ENCODE data around the gene MYOM1.
A peak's percentile ranks its signal among the peaks of the same experiment; 100 is the strongest.

Gene MYOM1

DNA sequence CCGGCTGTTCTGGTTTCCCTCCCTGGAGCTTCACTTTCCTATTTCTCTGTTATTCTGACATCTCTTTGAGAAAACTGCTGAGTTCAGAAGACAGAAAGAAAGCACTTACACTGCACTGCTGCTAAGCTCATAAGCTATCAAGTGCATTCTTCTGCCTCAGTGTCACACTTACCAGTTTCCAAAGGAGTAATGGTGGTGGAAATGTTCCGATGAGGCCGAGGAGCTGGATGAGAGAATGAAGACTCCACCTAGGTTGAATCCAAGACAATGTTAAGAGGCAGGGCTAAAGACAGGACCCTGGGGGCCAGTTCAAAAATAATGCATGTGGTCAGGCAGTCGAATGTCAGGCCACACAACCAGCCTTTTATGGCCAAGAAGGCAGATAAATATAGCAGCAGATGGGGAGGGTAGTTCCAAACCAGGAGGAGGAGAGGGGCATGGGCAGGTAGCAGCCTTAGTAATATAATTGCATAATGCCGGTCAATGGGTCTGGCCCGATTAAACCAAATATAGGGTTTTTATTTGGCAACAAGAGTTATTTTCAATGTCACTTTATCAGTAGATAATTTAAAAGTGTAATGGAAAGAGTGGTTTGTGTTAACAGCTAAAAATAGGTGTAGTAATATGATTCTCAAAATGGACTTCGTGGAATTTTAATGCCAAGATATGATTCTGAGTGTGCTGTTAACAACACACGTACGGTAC, at the start of gene MYOM1:
MYOM1 (minus strand) TSS at position 338 of the 705 bp plus-strand sequence. CDS start 4,745 bp downstream, outside the sequence.
- DNase-seq (ENCODE audit: low read depth in 3 of 3), result no peak

DNA sequence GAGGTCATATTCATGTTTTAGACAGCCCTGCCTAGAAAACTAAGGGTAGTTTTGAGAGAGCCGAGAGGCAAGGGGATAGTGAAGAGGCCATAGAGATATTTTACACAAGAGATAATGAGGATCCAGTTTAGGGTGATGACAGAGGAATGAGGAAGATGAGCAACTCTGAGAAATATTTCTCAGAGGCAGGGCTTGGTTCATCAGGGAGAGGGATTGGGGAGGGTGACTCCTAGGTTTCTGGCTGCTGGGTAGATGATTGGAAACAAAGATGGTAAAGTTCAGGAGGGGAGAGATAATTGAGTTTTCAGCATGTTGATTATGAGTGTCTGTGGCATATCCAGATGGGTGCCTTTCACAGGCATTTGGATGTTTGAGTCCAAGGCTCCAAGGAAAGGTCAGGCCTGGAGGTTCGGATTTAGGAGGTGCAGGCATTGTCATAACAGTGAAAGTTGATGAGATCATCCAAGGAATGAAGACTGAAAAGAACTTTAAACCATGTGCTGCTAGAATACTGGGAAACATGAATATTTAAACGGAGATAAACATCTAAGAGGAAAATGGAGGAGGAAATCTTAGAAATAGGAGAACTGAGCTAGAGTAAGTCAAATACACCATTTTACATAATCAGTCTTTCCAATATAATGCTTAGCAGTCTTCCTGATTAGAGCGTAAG, 49.6 kb upstream of the MYOM1 start:
- DNase-seq (ENCODE audit: low read depth in 3 of 3), result no peak

DNA sequence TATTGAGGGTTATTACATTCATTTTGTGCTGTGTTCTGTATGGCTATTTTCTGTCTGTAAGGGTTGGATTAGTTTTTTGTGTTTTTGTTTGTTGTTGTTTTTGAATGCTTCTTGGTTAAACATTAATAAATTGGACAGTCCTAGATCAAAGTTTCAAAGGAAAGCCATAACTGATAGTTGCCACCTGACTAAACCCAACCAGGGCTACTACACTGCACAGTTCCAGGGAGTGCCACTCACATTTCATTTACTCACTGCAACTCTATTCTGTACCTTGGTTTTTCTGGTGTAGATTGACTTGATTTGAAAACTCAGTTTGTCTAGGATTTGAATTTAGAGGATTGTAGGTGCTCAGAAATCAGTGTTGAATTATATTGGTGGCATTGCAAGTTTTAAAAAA, 48.5 kb upstream of the MYOM1 start:
- no peak for DNase-seq (ENCODE audit: low read depth in 3 of 3)

DNA sequence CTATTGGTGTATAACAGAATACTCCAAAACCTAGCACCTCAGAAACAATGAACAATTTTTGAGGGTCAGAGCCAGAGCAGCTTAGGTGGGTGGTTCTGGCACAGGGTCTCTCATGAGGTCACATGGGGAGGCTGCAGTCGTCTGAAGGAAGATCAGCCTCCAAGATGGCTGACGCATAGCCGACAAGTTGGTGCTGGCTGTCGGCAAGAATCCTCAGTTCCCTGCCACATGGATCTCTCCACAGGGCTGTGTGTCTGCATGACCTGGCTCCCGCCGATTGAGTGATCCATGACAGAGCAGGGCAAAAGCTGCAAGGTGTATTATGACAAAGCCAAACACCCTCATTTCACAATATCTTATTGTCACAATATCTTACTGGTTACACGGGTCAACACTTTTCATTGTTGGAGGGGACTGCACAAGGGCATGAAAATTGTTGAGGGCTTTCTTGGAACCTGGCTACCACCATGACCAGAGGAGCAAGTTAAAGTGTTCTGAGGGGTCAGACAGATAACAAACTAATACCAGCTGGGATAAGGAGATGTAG, 46.4 kb upstream of the MYOM1 start:
- DNase-seq (ENCODE audit: low read depth in 3 of 3), result no peak

DNA sequence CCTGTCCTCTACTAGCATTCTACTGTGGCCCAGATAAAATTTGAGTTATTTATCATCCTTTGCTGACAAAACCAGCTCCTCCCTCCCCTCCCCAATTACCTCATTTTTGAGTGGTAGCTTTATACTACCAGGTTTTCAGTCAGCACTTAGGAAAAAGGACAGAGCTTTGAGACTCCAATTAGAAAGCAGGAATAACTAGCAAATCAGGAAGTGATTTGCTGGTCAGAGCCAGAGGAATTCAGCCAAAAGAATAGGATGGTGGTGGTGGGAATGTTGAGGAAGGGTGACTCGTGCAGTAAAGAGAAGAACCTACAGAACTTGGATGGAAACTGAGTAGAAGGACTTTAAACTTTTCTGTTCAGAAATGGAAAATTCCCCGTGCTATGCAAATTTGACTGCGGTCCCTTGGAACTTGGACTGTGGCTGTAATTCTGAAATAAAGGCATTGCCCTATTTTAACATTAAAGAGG, 45.8 kb upstream of the MYOM1 start:
- no peak for DNase-seq (ENCODE audit: low read depth in 3 of 3)

DNA sequence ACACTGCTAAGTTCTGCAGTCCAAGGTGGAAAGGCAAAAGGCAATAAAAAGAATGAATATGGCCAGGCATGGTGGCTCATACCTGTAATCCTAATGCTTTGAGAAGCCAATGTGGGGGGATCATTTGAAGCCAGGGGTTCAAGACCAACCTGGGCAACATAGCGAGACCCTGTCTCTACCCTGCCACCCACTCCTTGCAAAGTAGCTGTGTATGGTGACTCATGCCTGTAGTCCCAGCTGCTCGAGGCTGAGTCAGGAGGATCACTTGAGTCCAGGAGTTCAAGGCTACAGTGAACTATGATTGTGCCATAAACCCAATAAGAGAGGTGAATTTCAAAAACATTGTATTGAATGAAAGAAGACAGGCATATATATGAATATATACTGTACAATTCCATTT, 44.6 kb upstream of the MYOM1 start:
- DNase-seq (ENCODE audit: low read depth in 3 of 3), result no peak

DNA sequence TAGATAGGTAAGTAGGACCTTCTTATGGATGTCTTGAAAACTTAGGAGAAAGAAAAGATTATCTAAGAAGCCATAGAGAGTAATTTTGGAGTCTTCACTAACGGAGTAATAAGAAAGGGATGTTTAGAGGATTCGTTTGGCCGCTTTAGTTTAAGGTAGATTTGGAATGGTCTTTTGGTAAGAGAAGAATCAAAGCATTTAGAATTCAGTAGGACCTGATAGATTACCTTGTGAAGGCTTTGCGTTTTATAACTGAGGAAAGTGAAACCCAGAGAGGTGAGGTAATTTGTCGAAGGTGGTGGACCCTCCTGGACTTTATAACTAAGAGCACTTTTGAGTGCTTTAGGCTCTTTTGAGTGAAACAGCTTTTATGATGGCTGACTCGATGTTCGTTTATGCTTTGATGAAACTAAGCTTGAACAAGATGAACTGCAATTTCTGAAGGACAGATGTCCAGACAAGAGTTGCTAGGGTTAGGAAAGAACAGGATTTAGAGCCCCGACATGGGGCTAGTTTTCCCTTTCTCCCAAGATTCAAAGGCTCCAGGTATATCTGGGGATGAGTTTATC, 43.4 kb upstream of the MYOM1 start:
- no peak for DNase-seq (ENCODE audit: low read depth in 3 of 3)

DNA sequence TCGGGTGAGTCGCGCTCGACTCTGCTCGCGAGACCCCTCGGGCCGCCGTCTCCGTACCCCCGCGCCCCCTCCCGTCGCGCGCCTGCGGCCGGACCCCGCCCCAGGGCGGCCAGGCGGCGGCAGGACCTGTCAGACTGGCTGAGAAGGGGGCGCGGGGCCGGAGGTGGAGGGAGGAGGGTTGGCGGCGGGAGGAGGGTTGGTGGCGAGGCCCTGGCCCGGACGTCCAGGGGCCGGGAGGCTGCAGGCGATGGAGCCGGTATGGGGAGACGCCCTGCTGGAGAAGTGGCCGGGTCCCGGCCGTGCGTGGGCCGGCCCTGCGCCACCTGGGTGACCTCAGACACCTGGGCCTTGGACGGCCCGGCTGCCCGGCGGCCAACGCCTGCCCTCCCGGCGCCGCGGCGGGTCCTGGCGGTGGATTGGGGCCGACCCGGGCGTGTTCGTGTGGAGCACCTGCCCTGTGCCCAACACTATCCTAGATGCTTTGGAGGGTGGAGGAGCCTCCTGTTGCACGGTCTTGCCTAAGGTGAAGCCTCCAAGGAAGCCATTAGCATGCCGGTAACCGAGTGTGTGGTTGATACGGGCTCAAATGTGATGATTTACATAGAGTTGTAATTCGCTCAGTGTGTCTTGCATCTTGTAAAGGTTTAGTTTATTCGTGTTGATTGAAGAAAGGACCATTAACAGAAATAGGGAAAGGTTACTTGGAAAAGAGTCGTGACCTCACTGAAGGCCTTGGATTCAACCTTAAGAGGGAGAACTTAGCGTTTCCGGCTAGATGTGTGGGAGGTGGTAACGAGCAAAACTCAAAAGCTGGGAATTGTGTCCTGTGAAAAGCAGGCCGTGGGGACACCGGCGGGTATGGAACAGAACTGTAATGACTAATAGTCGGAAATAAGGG, 42.7 kb upstream of the MYOM1 start:
- DNase-seq (ENCODE audit: low read depth in 3 of 3), result no peak

DNA sequence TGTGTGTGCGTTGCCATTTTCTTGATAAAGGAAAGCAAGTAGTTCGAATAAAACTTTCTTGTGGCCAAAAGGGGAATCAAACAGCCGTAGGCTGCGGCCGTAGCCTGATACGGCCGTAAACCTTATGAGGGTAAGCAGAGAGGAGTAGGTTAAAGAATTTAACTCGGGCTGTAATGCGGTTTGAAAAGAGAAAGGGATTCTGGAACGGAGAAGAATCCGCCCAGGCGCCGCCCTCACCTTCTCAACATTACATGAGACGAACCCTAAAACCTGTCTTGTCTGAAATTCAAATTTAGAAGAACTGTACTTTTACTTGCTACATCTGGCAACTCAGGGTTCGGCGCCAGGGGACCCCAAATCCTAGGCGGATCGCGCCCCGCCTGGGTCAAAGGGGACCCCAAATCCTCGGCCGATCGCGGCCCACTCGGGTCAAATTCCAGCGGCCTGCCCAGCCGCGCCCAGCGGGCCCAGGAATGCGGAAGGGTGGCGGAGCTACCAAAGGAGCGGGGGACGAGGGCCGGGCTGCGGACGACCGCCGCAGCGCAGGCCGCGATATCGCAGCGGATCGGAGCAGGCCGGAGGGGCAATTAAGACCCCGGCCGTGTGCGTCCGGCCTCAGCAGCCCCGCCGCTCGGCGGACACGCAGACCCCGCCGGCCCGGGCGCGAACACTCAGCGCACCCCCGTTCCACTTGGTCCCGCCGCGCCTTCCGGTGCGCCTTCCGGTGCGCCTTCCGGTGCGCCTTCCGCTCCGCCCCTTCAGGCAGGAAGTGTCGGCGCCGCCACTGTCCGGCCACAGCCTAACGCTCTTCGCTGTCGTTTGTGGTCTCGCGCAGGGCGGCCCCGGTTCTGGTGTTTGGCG, 41.8 kb upstream of the MYOM1 start, which contains the start of gene MYL12B:
MYL12B (plus strand) TSS at position 761 of the 861 bp plus-strand sequence. CDS start 10,766 bp downstream, outside the sequence.
- DNase-seq (ENCODE audit: low read depth in 3 of 3), result peak; percentile 53 to 75 (median 62)

DNA sequence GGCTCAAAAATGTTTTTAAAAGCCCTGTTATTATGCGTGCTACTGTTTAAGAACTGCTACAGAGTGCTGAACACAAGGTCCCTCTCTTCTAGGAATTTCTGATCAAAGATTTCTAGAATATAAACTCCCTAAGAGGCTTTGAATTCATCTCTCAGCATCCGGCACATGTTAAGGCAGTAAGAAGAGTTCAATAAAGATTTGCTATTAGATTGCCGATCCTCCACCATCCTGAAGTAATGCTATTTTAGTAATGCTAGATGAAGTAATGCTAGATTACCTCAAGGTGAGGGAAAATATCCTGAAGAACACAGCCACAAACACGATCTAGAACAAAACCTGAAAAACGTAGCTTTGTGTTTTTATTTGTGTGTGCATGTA, 41.2 kb upstream of the MYOM1 start:
- no peak for DNase-seq (ENCODE audit: low read depth in 3 of 3)

DNA sequence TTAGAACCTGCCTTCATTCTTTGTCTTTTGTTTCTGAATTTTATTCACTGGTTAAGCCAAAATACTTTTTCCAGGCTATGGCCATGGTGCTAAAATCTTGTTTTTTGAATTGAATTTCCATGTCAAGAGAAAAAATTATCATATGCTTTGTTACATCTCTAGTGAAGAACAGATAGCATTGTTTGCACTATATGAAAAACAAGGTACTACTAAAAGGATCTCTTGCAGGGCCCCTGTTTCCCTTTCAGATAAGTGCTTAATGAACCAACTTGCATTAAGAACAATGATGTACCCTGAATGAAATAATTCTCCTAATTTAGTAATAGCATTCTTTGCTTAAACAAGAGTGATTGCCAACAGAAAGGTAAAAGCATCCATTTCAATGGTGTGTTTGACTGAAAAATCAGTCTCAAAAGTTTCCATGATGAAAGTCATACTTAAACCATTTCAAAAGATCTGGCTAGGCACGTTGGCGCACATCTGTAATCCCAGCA, 37.9 kb upstream of the MYOM1 start:
- DNase-seq (ENCODE audit: low read depth in 3 of 3), result no peak

DNA sequence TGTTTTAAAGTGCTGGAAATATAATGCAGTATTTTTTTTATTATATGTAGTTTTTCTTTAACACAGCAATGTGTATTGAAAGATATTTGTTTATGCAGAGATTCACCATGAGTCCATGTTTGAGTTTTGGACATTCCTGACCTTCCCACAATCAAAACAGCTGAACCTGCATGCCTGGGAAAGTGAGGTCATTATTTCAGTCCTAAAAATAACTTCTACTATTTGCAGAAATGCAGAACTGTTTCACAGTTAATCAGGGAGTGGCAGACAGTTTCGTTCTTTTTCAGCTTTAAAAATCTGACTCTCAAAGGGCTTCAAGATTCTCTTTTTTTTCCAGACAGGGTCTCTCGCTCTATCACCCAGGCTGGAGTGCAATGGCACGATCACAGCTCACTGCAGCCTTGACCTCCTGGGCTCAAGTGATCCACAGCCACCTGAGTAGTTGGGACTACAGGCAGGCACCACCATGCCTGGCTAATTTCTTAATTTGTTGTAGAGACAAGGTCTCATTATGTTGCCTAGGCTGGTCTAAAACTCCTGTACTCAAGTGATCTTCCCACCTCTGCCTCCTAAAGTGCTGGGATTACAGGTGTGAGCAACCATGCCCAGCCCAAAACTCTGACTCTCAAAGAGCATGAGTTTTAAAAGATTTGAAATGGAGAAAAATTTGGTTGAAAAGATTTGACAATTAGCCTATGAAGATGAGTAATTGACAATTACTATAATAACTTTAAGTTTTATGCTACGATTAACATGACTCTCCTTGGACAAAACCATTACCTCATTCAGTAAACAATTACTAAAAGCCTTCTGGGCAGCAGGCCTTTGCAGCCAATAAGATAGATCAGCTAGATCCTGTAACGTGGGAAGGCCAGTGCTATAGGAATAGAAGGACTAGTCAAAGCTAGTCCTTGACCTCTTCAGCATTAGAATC, 37.2 kb upstream of the MYOM1 start:
- DNase-seq (ENCODE audit: low read depth in 3 of 3), result no peak

DNA sequence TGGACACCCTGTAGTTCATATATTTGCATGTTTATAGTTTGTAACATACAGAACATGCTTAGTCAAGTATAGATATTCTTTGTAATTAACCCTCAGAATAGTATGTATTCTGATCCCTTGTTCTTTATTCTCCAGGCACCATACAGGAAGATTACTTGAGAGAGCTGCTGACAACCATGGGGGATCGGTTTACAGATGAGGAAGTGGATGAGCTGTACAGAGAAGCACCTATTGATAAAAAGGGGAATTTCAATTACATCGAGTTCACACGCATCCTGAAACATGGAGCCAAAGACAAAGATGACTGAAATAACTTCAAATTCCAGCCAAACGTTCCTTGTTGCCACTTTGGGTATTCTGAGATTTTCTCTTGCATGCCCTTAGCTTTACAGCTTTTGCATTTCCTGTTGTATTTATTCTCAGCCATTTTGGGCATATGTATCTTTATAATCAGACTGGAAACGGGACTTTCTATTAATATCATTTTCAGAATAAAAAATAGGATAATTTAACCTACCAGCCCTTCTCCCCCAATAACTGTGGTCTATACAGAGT, 35.9 kb upstream of the MYOM1 start:
- DNase-seq (ENCODE audit: low read depth in 3 of 3), result no peak

DNA sequence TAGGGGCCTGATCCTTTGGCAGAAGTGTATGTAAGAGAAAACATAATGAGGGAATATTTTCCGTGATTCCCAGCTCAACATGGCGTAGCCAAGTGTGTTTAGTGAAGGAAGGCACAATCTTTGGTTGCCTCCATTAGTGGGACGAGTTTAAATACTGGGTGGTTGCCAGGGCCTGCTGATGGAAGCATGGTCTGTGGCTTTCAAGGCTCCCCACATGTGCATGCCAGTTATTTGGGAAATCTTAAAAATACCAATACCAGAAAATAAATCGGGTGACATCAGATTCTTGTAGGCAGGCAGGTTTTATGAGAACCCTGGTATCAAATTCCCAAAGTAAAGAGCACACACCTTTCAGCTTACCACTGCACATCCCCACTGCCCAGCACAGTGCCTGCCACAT, 35.0 kb upstream of the MYOM1 start:
- DNase-seq (ENCODE audit: low read depth in 3 of 3), result no peak

DNA sequence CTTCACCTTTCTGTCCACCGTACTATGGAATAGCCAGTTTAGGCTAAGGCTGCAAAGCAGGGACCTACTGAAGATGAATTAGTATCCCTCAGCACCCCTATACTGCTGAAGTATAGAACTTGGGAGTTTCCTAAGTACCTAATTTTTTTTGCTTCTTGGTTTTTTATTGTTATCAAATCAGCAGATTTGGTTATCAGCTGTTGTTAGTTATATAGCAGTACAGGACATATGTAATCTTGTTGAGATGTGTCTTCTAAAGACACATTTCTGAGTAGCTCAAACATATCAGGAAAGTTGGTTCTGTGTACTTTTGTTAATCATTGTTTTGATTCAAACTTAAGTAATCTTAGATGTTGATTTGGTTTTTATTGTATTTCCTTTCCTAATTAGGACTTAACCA, 33.1 kb upstream of the MYOM1 start:
- DNase-seq (ENCODE audit: low read depth in 3 of 3), result no peak

DNA sequence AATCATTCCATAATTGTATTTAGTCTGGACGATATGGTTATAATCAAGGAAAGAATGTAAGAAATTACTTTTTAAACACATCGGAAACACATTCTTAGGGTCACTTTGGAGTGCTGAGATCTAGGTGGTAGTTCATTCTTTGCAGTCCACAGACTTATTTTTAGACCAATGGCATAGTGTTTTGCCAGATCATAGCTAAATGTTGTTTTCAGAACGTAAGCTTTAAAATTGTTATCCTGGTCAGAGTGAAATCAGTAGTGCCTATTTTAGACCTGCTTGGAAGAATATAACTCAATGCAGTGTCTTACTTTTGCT, 32.2 kb upstream of the MYOM1 start:
- DNase-seq (ENCODE audit: low read depth in 3 of 3), result no peak

DNA sequence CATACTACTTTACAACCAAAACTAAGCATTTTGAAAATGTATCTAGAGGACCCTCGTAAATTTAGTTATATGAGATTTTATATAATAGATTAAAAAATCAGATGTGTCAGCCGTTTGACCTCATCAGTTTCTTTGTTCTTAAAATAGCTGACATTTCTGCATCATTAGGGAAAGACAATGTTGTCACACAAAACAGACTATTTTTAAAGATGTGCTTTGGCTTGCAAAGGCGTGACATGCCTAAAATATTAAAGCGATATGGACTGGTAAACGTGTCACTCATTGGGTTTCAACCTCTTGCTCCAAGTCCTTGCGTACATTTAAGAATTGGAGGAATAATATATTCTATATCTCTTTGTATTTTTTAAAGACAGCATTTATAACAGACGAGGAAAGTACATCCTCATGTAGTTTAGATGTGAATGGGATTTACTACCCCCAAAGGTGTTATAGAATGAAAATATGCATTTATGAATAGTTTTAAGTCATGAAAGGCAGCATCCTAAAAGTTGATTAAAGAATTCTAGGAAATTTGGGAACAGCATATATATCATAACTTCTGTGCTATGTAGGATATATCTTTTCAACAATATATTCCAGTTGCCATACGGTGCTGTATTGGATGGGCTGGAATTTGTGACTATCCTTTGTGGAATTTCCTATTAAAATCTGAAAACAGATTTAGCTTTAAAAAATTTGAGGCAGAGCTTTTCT, 31.6 kb upstream of the MYOM1 start:
- no peak for DNase-seq (ENCODE audit: low read depth in 3 of 3)

DNA sequence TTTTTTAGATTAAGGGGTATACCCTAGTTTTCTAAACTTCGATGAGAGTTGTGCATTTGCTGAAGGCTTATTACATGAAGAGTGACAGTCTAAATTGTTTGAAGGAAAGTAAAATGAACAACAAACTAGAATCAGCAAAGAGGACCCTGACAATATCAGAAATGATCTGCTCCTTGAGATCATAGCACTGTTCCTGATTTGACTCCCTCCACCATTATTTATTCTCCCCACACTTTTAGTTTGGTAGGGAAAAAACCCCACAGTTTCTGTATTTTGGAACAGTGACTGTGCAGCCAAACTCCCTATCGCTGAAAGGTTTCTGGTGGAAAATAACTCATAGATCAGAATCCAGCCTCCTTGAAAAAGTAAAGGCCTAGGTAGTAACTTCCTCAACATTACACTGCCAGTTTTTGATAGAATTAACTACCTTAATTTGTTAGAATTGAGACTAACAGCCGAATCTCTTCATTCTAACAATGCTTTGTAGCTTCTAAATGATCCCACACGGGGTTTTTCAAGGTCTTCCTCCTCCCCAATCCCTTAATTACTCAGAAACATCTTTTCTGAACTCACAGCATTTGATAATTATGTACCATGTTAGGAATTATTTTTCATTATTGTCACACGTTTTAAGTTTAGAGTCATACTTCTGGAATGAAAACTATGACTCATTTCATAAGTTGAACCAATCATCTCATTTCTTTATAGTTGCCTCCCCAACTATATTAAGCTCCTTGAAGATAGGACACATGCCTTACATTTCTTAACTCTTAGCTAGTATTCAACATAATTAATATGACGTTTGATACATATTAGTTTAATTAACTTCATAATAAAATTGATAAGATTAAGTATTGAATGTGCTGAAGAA, 30.7 kb upstream of the MYOM1 start:
- DNase-seq (ENCODE audit: low read depth in 3 of 3), result no peak

Data from stimulated activated CD4-positive, alpha-beta T cell treated with anti-CD3 and anti-CD28 coated beads, TNF-alpha, amount 100 ng/mL, for 48 hours (primary cell).